SH-SY5Y (cell line): ENCODE results near the gene XKR8.

Source experiments
- GATA2 ChIP-seq: IDR thresholded peaks from 2 replicates; pipeline ENCODE4 v1.6.1; 2011; ENCODE audit warnings: mild to moderate bottlenecking, low read depth, low read length
- GATA3 ChIP-seq: IDR thresholded peaks from 2 replicates; pipeline ENCODE4 v1.6.1; 2011; ENCODE audit warnings: low read depth, mild to moderate bottlenecking, low read length, moderate library complexity

- no peak for TF ChIP-seq GATA3
- TF ChIP-seq GATA2, result no peak
Measured at GRCh38 chr1:27941671-27942540, 17.9 kb upstream of the XKR8 start.
